Measurements from ENCODE around the gene ATG5. TPM values are rescaled to one million over a fixed set of nuclear protein-coding genes. Genes with fewer than 3 reads are reported as not detected.

ATG5 gene
- total and polyA plus RNA-seq, 2 donors (not counting 1 experiment from before 2014, with no cell fraction given) = 13.6 to 26.3 TPM

- H3K79me2 ChIP-seq (ENCODE audit: control insufficient read depth, insufficient read depth, low read length) = no peaks in the 10 kb centered on the region
- no peak overlapping the region for H3K27ac ChIP-seq (ENCODE audit: low read length in 2 of 2)
- no CpG with 5 or more reads among the region's 3 CpGs for WGBS (ENCODE audit: insufficient coverage)
- no peaks in the 10 kb centered on the region for H3K27me3 ChIP-seq (replicated peaks in 1 of 4; ENCODE audit: control extremely low read depth in 1 of 4, control insufficient read depth in 3 of 4, insufficient read depth in 4 of 4, low read length in 3 of 4)
- Mint-ChIP-seq H3K9me3 (ENCODE audit: insufficient read depth) (no peaks in the 10 kb centered on the region), H3K27ac (no peak overlapping the region), H3K27me3 (no peaks in the 10 kb centered on the region), H3K4me3 (no peak overlapping the region), H3K4me1 (peaks cover 3% of the 10 kb centered on the region)
- TF ChIP-seq CTCF (IDR thresholded peaks at IDR 0.05) = no peak
- no peak for TF ChIP-seq EZH2 (IDR thresholded peaks at IDR 0.05; ENCODE audit: borderline replicate concordance, insufficient read depth, low read depth, low read length, poor library complexity, severe bottlenecking)
- CTCF ChIA-PET = no interaction called here
- H3K9me3 ChIP-seq (ENCODE audit: control extremely low read depth in 1 of 3, control insufficient read depth in 2 of 3, insufficient read depth in 1 of 3, low read length in 2 of 3) = no peaks in the 10 kb centered on the region
- POLR2A ChIA-PET = no interaction called here
- no peak overlapping the region for H3K4me2 ChIP-seq (replicated peaks; ENCODE audit: low read depth, low read length, poor library complexity, severe bottlenecking)
- intact Hi-C loops (cut with micrococcal nuclease) = no loop called here
- ATAC-seq (ENCODE audit: low read depth) (no peak), DNase-seq (no peak)
- H4K20me1 ChIP-seq (ENCODE audit: control insufficient read depth, insufficient read depth, low read length, poor library complexity, severe bottlenecking) = no peaks in the 10 kb centered on the region
- no peaks in the 10 kb centered on the region for H3K4me1 ChIP-seq (ENCODE audit: control insufficient read depth in 2 of 2, insufficient read depth in 2 of 2, low read length in 2 of 2)
- H3K9ac ChIP-seq (ENCODE audit: low read length) = no peak overlapping the region
- no peak overlapping the region for H3K4me3 ChIP-seq (ENCODE audit: control extremely low read depth in 1 of 5, extremely low read depth in 1 of 5, insufficient read depth in 1 of 5, low read depth in 2 of 5, low read length in 4 of 5)
- H3K36me3 ChIP-seq (replicated peaks in 1 of 2; ENCODE audit: control extremely low read depth in 1 of 2, control insufficient read depth in 1 of 2, extremely low read depth in 1 of 2, insufficient read depth in 2 of 2, low read length in 1 of 2) = no peaks in the 10 kb centered on the region
- H2AFZ ChIP-seq (ENCODE audit: insufficient read depth, low read depth, low read length, poor library complexity, severe bottlenecking) = no peak overlapping the region
Measured at GRCh38 chr6:106178900-106179299, 146.7 kb downstream of the ATG5 start.

- H3K4me1 ChIP-seq (ENCODE audit: control insufficient read depth in 2 of 2, insufficient read depth in 2 of 2, low read length in 2 of 2) = no peaks in the 10 kb centered on the region
Measured at GRCh38 chr6:106177786-106178185, 147.8 kb downstream of the ATG5 start.

More at GRCh38 chr6:106177786-106178185, 147.8 kb downstream of the ATG5 start:
- DNase-seq (no peak), ATAC-seq (ENCODE audit: low read depth) (no peak)
- Mint-ChIP-seq H3K4me3 (no peak overlapping the region), H3K27ac (no peak overlapping the region), H3K9me3 (ENCODE audit: insufficient read depth) (no peaks in the 10 kb centered on the region), H3K27me3 (no peaks in the 10 kb centered on the region), H3K4me1 (peaks cover 3% of the 10 kb centered on the region)
- Histone ChIP-seq H3K27me3 (replicated peaks in 1 of 4; ENCODE audit: control extremely low read depth in 1 of 4, control insufficient read depth in 3 of 4, insufficient read depth in 4 of 4, low read length in 3 of 4) (no peaks in the 10 kb centered on the region), H2AFZ (ENCODE audit: insufficient read depth, low read depth, low read length, poor library complexity, severe bottlenecking) (no peak overlapping the region), H3K27ac (ENCODE audit: low read length in 2 of 2) (no peak overlapping the region), H3K4me3 (ENCODE audit: control extremely low read depth in 1 of 5, extremely low read depth in 1 of 5, insufficient read depth in 1 of 5, low read depth in 2 of 5, low read length in 4 of 5) (no peak overlapping the region), H3K9ac (ENCODE audit: low read length) (no peak overlapping the region), H4K20me1 (ENCODE audit: control insufficient read depth, insufficient read depth, low read length, poor library complexity, severe bottlenecking) (no peaks in the 10 kb centered on the region), H3K36me3 (replicated peaks in 1 of 2; ENCODE audit: control extremely low read depth in 1 of 2, control insufficient read depth in 1 of 2, extremely low read depth in 1 of 2, insufficient read depth in 2 of 2, low read length in 1 of 2) (no peaks in the 10 kb centered on the region), H3K4me2 (replicated peaks; ENCODE audit: low read depth, low read length, poor library complexity, severe bottlenecking) (no peak overlapping the region), H3K9me3 (ENCODE audit: control extremely low read depth in 1 of 3, control insufficient read depth in 2 of 3, insufficient read depth in 1 of 3, low read length in 2 of 3) (no peaks in the 10 kb centered on the region), H3K79me2 (ENCODE audit: control insufficient read depth, insufficient read depth, low read length) (no peaks in the 10 kb centered on the region)
- WGBS (ENCODE audit: insufficient coverage) = no CpG with 5 or more reads among the region's 2 CpGs
- POLR2A ChIA-PET = no interaction called here
- TF ChIP-seq CTCF (IDR thresholded peaks at IDR 0.05) = no peak
- TF ChIP-seq EZH2 (IDR thresholded peaks at IDR 0.05; ENCODE audit: borderline replicate concordance, insufficient read depth, low read depth, low read length, poor library complexity, severe bottlenecking) = no peak
- CTCF ChIA-PET = no interaction called here
- intact Hi-C loops (cut with micrococcal nuclease) = no loop called here

All from B cell (primary cell).